Activated naive CD8-positive, alpha-beta T cell treated with anti-CD3 and anti-CD28 coated beads, Interleukin-2, amount 50 U/mL, for 24 hours (primary cell): ENCODE results near the gene PAQR8.

Source experiments
- ATAC-seq: fragments of 150-1000 bp; cut with Tn5 transposase; one replicate; pipeline ENCODE4 v1.10.0; 2021
- DNase-seq: peaks from one replicate; pipeline ENCODE4 v3.0.0; 2021
- H3K27ac Mint-ChIP-seq: one replicate; pipeline ENCODE4 v1.8.0; 2021; ENCODE audit warnings: mild to moderate bottlenecking, mixed read lengths
- H3K27me3 Mint-ChIP-seq: one replicate; pipeline ENCODE4 v1.8.0; 2021; ENCODE audit warnings: mixed read lengths
- H3K36me3 Mint-ChIP-seq: one replicate; pipeline ENCODE4 v1.8.0; 2021; ENCODE audit warnings: low read depth, mixed read lengths
- H3K4me1 Mint-ChIP-seq: one replicate; pipeline ENCODE4 v1.8.0; 2021; ENCODE audit warnings: mixed read lengths
- H3K4me3 Mint-ChIP-seq: one replicate; pipeline ENCODE4 v1.8.0; 2021; ENCODE audit warnings: mild to moderate bottlenecking, moderate library complexity, mixed read lengths
- H3K9me3 Mint-ChIP-seq: one replicate; pipeline ENCODE4 v1.8.0; 2021; ENCODE audit warnings: mixed read lengths

Gene PAQR8, protein sequence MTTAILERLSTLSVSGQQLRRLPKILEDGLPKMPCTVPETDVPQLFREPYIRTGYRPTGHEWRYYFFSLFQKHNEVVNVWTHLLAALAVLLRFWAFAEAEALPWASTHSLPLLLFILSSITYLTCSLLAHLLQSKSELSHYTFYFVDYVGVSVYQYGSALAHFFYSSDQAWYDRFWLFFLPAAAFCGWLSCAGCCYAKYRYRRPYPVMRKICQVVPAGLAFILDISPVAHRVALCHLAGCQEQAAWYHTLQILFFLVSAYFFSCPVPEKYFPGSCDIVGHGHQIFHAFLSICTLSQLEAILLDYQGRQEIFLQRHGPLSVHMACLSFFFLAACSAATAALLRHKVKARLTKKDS

DNA sequence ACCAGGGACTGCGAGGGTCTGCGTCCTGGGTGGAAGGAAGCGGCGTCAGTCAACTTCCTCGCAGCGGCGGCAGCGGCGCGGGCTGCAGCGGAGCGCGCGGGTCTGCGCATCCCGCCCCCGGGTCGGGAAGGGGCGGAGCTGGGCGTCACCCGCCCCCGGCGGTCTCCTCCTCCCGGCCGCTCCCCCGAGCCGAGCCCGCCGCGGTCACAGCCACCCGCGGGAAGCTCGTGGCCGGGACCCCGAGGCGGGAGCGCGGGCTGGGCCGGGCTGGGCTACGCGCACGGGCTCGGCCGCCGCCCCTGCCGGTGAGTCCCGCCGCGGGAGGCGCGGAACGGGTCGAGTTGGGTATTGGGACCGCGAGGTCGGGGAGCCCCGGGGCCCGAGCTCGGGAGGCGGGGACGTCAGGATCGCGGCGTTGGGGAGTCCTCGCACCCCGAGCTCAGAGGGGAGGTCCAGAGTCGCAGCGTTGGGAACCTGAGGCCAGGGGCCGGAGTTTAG lies at the start of gene PAQR8:
PAQR8 (plus strand) TSS at position 207 of the 498 bp plus-strand sequence. CDS start 41,063 bp downstream, outside the sequence.
- DNase-seq (peak; percentile 87), ATAC-seq (peak; percentile 89)
- H3K4me1 Mint-ChIP-seq = peaks cover 40% of the 10 kb centered on the region
- H3K4me3 Mint-ChIP-seq = peak within 1 kb of the TSS; percentile 99
- H3K27ac Mint-ChIP-seq = peak within 1 kb of the TSS; percentile 97
- H3K27me3 Mint-ChIP-seq = no peaks in the 10 kb centered on the region
- H3K9me3 Mint-ChIP-seq = no peaks in the 10 kb centered on the region
- H3K36me3 Mint-ChIP-seq = peaks cover 18% of the 10 kb centered on the region

DNA sequence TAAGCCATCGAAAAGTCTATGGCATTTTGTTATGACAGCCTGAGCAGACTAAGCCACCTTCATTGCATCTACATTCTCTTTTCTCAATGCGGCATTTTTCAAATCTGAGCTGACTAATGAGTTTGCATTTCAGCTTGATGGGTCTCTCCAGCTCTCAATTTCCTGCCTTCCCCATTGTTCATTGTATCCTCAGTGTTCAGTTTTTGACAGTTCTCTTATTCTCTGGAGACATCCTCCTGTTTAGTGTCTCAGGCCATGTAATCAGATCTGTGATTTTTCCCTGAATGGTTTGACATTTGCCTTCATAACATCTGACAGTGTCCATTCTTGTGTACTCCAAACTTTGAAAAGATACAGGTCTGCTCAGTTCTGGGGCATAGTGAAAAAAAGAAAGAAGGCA lies 49.5 kb upstream of the PAQR8 start:
- no peaks in the 10 kb centered on the region for H3K36me3 Mint-ChIP-seq
- H3K27ac Mint-ChIP-seq = no peak overlapping the region
- no peaks in the 10 kb centered on the region for H3K9me3 Mint-ChIP-seq
- H3K27me3 Mint-ChIP-seq = no peaks in the 10 kb centered on the region
- H3K4me3 Mint-ChIP-seq = no peak overlapping the region
- H3K4me1 Mint-ChIP-seq = peaks cover 25% of the 10 kb centered on the region
- ATAC-seq = no peak
- DNase-seq = no peak

DNA sequence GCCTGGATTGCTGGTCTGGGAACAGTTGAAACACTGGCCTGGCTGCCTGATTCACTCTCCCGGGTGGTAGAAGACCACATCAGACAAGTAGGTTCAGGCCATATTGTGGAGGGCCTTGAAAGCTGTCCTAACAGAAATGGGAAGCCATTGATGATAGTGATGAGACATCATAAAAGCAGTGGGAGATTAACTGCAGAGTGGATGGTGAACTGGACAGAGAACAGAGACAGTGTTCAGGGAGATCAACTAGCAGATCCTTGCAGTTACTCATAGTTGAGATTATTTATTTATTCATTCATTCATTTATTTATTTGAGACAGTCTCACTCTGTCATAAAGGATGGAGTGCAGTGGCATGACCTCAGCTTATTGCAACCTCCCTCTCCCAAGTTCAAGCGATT lies 47.2 kb upstream of the PAQR8 start:
- Mint-ChIP-seq H3K36me3 (no peaks in the 10 kb centered on the region), H3K27me3 (no peaks in the 10 kb centered on the region), H3K4me1 (peaks cover 26% of the 10 kb centered on the region), H3K9me3 (no peaks in the 10 kb centered on the region), H3K4me3 (no peak overlapping the region), H3K27ac (no peak overlapping the region)
- DNase-seq (no peak), ATAC-seq (no peak)

DNA sequence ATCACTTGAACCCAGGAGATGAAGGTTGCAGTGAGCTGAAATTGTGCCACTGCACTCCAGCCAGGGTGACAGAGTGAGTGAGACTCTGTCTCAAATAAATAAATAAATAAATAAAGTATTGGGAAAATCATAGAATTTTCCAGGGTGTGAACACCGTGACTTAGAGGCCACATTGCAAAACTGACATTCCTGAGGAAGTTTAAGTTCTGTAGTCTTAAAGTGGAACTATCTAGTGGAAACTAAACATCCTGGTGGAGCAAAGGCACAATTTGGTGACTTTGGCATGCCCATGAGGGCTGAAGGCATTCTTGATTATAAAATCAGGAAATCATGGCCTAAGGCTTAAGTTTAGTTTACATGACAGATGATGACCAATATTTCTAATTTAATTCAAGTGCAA lies 44.7 kb upstream of the PAQR8 start:
- Mint-ChIP-seq H3K4me1 (peaks cover 21% of the 10 kb centered on the region), H3K27me3 (no peaks in the 10 kb centered on the region), H3K27ac (no peak overlapping the region)

DNA sequence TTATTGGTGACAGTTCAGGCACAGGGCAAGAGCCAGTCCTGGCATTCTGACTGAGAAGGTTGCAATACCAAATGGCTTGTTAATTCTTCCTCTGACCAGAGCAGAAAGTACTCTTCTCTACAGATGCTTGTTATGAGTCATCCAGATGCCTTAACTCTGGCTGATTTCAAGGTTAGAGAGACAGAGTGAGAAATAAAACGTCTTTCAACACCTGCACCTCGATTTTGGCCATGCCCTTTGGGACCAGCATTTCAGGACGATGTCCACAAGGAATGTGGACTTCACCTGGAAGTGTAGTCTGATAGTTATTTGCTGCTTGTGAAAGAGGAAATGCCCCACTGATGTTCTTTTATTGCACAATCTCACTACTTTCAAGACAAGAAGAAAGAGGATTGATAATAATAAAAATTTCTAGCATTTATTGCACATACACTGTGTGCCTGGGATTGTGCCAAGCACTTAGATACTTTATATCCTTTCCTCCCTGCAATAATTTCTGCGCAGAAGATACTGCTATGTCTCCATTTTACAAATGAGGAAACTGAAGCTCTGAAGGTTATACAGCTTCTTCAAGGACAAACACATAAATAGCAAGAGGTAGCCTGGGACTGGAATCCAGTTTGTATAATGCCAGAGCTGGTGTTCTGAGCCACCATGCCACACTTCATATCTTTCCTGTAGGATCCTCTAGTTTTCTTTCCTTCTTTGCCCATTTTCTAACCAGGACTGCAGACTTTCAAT lies 43.9 kb upstream of the PAQR8 start:
- no peak overlapping the region for H3K27ac Mint-ChIP-seq
- DNase-seq (no peak), ATAC-seq (peak; percentile 79)
- no peaks in the 10 kb centered on the region for H3K36me3 Mint-ChIP-seq
- H3K4me1 Mint-ChIP-seq = peaks cover 21% of the 10 kb centered on the region
- H3K9me3 Mint-ChIP-seq = no peaks in the 10 kb centered on the region
- no peak overlapping the region for H3K4me3 Mint-ChIP-seq
- H3K27me3 Mint-ChIP-seq = no peaks in the 10 kb centered on the region

More for the DNA sequence above, 44.7 kb upstream of the PAQR8 start:
- no peak for DNase-seq
- no peak for ATAC-seq
- H3K4me3 Mint-ChIP-seq = no peak overlapping the region
- no peaks in the 10 kb centered on the region for H3K36me3 Mint-ChIP-seq
- no peaks in the 10 kb centered on the region for H3K9me3 Mint-ChIP-seq

GRCh38 chr6:52324189-52324588 lies 37.8 kb upstream of the PAQR8 start:
- DNase-seq = no peak
- no peaks in the 10 kb centered on the region for H3K9me3 Mint-ChIP-seq
- no peaks in the 10 kb centered on the region for H3K27me3 Mint-ChIP-seq
- no peak overlapping the region for H3K27ac Mint-ChIP-seq
- H3K4me3 Mint-ChIP-seq = no peak overlapping the region
- H3K4me1 Mint-ChIP-seq = peaks cover 5% of the 10 kb centered on the region
- no peaks in the 10 kb centered on the region for H3K36me3 Mint-ChIP-seq
- ATAC-seq = no peak

- DNase-seq (no peak), ATAC-seq (no peak)
- Mint-ChIP-seq H3K4me3 (no peak overlapping the region), H3K36me3 (no peaks in the 10 kb centered on the region), H3K9me3 (no peaks in the 10 kb centered on the region), H3K27me3 (no peaks in the 10 kb centered on the region), H3K27ac (no peak overlapping the region), H3K4me1 (no peaks in the 10 kb centered on the region)
Observed at GRCh38 chr6:52325695-52326471, 36.1 kb upstream of the PAQR8 start.

GRCh38 chr6:52326540-52327364 lies 35.2 kb upstream of the PAQR8 start:
- Mint-ChIP-seq H3K4me3 (no peak overlapping the region), H3K4me1 (peaks cover 2% of the 10 kb centered on the region), H3K27ac (no peak overlapping the region), H3K27me3 (no peaks in the 10 kb centered on the region), H3K36me3 (no peaks in the 10 kb centered on the region), H3K9me3 (no peaks in the 10 kb centered on the region)
- no peak for ATAC-seq
- DNase-seq = no peak

DNA sequence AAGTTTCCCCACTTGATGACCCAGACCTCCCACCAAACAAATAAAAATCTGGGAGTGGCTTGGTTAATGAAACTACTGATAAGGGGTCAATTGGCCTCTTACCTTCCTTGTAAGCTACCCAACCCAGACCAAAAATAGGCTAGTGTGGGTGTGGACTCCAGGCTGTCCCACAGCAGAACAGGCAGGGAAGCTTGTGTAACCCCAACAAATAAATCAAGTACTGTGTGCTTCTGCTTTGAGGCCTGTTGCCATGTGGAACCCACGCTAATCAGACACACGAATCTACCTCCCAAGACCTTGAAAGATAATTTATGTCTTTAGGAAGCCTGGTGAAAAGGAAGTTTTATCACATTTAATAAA lies 33.7 kb upstream of the PAQR8 start:
- no peak overlapping the region for H3K4me3 Mint-ChIP-seq
- H3K4me1 Mint-ChIP-seq = peaks cover 12% of the 10 kb centered on the region
- H3K27me3 Mint-ChIP-seq = no peaks in the 10 kb centered on the region
- DNase-seq = no peak
- H3K9me3 Mint-ChIP-seq = no peaks in the 10 kb centered on the region
- ATAC-seq = no peak
- no peak overlapping the region for H3K27ac Mint-ChIP-seq
- no peaks in the 10 kb centered on the region for H3K36me3 Mint-ChIP-seq

DNA sequence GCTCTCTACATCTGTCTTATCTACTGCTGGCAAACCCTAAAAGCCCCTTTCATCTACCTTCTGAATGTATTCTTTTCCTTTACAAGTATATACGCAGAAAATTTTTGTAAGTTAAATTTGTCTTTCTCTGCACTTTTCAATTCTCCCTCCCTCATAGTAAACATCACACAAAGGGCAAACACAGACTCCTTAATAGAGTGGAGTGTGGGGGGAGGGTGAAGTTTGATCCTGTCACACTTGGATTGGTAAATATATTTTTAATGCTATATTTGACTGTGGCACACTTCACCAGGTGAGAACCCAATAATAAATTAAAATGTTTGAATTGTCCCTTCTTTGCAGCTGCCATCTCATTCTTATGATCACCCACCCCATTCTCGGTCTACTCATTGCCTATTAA lies 33.2 kb upstream of the PAQR8 start:
- H3K27me3 Mint-ChIP-seq = no peaks in the 10 kb centered on the region

GRCh38 chr6:52330470-52330869 lies 31.5 kb upstream of the PAQR8 start:
- no peak for ATAC-seq

More for the DNA sequence above, 33.2 kb upstream of the PAQR8 start:
- ATAC-seq = no peak
- Mint-ChIP-seq H3K36me3 (no peaks in the 10 kb centered on the region), H3K4me1 (peaks cover 16% of the 10 kb centered on the region), H3K4me3 (no peak overlapping the region), H3K9me3 (no peaks in the 10 kb centered on the region), H3K27ac (no peak overlapping the region)
- DNase-seq = no peak

GRCh38 chr6:52331793-52332457 lies 30.0 kb upstream of the PAQR8 start:
- Mint-ChIP-seq H3K4me3 (no peak overlapping the region), H3K27me3 (no peaks in the 10 kb centered on the region), H3K36me3 (no peaks in the 10 kb centered on the region), H3K4me1 (peaks cover 48% of the 10 kb centered on the region), H3K9me3 (no peaks in the 10 kb centered on the region), H3K27ac (no peak overlapping the region)
- no peak for DNase-seq
- ATAC-seq = no peak

More at GRCh38 chr6:52330470-52330869, 31.5 kb upstream of the PAQR8 start:
- Mint-ChIP-seq H3K4me1 (peaks cover 34% of the 10 kb centered on the region), H3K27ac (no peak overlapping the region), H3K27me3 (no peaks in the 10 kb centered on the region), H3K36me3 (no peaks in the 10 kb centered on the region), H3K4me3 (no peak overlapping the region), H3K9me3 (no peaks in the 10 kb centered on the region)
- DNase-seq = no peak

GRCh38 chr6:52333840-52334200 lies 28.1 kb upstream of the PAQR8 start:
- Mint-ChIP-seq H3K27me3 (no peaks in the 10 kb centered on the region), H3K9me3 (no peaks in the 10 kb centered on the region), H3K27ac (peak overlapping the region; percentile 32), H3K4me1 (peaks cover 64% of the 10 kb centered on the region), H3K36me3 (no peaks in the 10 kb centered on the region), H3K4me3 (no peak overlapping the region)
- no peak for DNase-seq
- ATAC-seq = peak; percentile 68
